Measurements from ENCODE around the gene CACUL1.

Gene CACUL1

DNA sequence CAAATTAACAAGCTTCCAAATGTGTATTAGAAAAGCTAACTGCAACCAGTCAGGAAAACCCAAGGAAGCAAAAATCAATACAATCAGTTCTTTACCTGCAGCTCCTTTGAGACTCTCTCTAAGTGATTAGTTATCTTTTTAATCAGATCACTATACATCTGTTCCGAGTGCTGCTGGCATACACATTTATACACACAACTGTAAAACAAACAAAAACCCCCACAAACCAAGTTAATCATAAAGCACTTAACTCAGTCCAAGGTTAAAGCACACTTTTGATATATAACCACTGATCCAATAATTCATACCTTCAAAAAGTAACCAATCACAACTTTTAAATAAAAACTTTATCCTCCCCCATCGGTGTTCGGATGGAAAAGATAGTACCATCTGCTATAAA lies 25.6 kb downstream of the CACUL1 start:
- peaks cover 71% of the 10 kb centered on the region for H3K4me1 Mint-ChIP-seq
- H3K27ac Mint-ChIP-seq, result peak overlapping the region; percentile 83
- peak overlapping the region; percentile 34 for H3K4me3 Mint-ChIP-seq

GRCh38 chr10:118725886-118726500 lies 28.8 kb downstream of the CACUL1 start:
- H3K27me3 Mint-ChIP-seq, result no peaks in the 10 kb centered on the region
- H3K36me3 Mint-ChIP-seq, result peaks cover 3% of the 10 kb centered on the region
- no peak overlapping the region for H3K27ac Mint-ChIP-seq
- H3K4me3 Mint-ChIP-seq, result no peak overlapping the region
- peaks cover 39% of the 10 kb centered on the region for H3K4me1 Mint-ChIP-seq
- H3K9me3 Mint-ChIP-seq, result no peaks in the 10 kb centered on the region

More for the DNA sequence above, 25.6 kb downstream of the CACUL1 start:
- no peaks in the 10 kb centered on the region for H3K9me3 Mint-ChIP-seq
- peaks cover 3% of the 10 kb centered on the region for H3K36me3 Mint-ChIP-seq
- no peaks in the 10 kb centered on the region for H3K27me3 Mint-ChIP-seq

DNA sequence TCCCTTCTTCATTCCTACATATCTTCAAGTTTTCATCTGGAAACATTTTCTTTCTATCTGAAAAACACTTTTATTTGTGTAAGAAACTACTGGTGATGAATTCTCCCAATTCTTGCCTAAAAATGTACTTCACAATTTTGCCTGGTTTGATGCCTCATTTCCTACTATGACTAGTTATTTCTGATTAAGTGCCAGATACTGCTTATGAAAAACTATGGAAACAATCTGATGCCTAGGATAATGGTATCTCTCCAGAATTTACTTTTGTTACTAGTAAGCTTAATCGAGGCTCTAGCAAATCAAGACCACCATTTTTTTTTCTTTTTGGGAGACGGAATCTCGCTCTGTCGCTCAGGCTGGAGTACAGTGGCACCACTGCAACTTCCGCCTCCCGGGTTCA lies 31.3 kb downstream of the CACUL1 start:
- no peak overlapping the region for H3K4me3 Mint-ChIP-seq
- H3K9me3 Mint-ChIP-seq, result no peaks in the 10 kb centered on the region
- no peaks in the 10 kb centered on the region for H3K27me3 Mint-ChIP-seq
- H3K4me1 Mint-ChIP-seq, result peaks cover 29% of the 10 kb centered on the region
- no peak overlapping the region for H3K27ac Mint-ChIP-seq
- H3K36me3 Mint-ChIP-seq, result peaks cover 2% of the 10 kb centered on the region

GRCh38 chr10:118721539-118721876 lies 33.3 kb downstream of the CACUL1 start:
- no peaks in the 10 kb centered on the region for H3K27me3 Mint-ChIP-seq
- H3K4me3 Mint-ChIP-seq, result no peak overlapping the region
- peaks cover 2% of the 10 kb centered on the region for H3K36me3 Mint-ChIP-seq
- no peaks in the 10 kb centered on the region for H3K9me3 Mint-ChIP-seq
- H3K4me1 Mint-ChIP-seq, result peaks cover 31% of the 10 kb centered on the region
- H3K27ac Mint-ChIP-seq, result no peak overlapping the region

DNA sequence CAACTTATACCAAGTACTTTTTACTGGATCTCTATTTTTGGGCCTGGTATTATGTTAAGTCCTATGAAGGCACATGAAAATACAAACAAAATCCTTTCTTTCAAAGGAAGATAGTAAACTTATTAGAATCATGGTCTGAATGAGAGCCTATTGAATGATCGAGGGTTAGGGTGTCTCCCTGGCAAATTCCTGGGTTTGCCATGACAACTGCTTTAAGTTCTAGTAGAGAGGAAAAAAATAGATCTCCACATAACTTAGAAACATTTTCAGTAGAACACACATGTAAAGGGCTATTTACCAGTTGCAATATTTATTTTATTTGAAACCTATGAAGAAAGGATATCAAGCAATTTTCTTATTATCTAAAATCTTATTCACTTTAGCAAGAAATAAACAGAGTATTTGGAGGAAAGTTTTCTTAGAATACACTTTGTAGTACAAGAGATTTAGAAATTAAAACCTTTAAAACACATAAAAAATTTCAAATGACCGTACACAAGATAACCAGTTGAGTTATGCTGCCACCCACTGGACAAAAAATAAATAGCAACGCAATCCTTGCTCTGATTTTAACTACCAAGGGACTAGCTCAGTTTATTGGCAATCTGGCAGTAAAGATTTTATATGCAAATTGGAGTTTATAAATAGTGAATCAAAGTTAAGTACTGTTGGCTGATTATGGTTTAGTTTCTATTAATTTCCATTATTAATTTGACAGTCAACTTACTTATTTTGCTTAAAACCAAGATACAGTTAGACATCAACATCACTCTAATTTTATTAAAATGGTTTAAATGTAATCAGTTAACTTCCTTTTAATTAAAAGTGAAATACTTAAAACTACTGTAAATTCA lies 33.9 kb downstream of the CACUL1 start:
- no peaks in the 10 kb centered on the region for H3K27me3 Mint-ChIP-seq
- H3K4me3 Mint-ChIP-seq, result no peak overlapping the region
- H3K4me1 Mint-ChIP-seq, result peaks cover 25% of the 10 kb centered on the region
- H3K9me3 Mint-ChIP-seq, result no peaks in the 10 kb centered on the region
- no peaks in the 10 kb centered on the region for H3K36me3 Mint-ChIP-seq
- no peak overlapping the region for H3K27ac Mint-ChIP-seq

DNA sequence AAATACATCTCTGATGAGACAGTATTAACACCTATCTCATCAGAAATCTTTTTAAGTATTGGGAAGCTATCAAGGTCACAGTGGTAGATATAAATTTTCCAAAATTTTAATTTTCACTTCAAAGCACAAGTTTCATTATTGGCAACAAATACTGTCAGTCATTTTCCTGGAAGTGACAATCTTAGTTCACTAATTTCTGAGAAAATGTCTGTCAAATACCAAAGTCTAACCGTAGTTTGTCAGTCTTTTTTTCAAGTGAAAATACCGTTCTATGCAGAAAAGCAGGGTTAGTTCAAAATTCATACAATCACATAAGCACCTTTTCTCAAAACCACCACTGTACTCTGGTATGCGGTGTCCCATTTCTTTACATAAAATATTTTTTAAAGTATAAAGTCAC lies 40.4 kb downstream of the CACUL1 start:
- H3K4me3 Mint-ChIP-seq, result no peak overlapping the region
- no peaks in the 10 kb centered on the region for H3K36me3 Mint-ChIP-seq
- no peaks in the 10 kb centered on the region for H3K9me3 Mint-ChIP-seq
- no peaks in the 10 kb centered on the region for H3K27me3 Mint-ChIP-seq
- H3K4me1 Mint-ChIP-seq, result peaks cover 30% of the 10 kb centered on the region
- H3K27ac Mint-ChIP-seq, result no peak overlapping the region

- H3K9me3 Mint-ChIP-seq, result no peaks in the 10 kb centered on the region
- H3K4me1 Mint-ChIP-seq, result peaks cover 24% of the 10 kb centered on the region
- H3K27ac Mint-ChIP-seq, result no peak overlapping the region
- no peak overlapping the region for H3K4me3 Mint-ChIP-seq
- no peaks in the 10 kb centered on the region for H3K27me3 Mint-ChIP-seq
- peaks cover 2% of the 10 kb centered on the region for H3K36me3 Mint-ChIP-seq
Observed at GRCh38 chr10:118712930-118713634, 41.7 kb downstream of the CACUL1 start.

DNA sequence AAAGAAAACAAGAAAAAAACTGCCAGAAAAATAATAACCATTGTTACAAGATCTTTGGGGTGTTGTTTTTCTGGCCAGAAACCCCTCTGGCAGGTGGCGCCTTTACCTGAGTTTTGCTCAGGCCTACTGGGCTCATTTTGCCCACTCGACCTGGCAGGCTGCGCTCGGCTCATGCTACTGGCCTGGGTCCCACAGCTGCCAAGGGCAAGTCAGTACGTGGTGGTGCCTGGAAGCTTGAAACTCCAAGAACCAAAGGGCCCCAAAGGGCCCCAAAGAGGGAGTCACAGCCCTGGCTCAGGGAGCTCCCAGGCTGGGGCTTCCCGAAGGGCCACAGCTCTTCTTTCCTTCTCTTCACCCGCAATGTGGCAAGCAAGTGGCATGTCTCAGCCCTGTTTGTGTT lies 42.7 kb downstream of the CACUL1 start:
- Mint-ChIP-seq H3K4me3 (no peak overlapping the region), H3K27me3 (no peaks in the 10 kb centered on the region), H3K36me3 (peaks cover 6% of the 10 kb centered on the region), H3K27ac (no peak overlapping the region), H3K9me3 (no peaks in the 10 kb centered on the region), H3K4me1 (peaks cover 22% of the 10 kb centered on the region)

GRCh38 chr10:118710487-118710886 lies 44.3 kb downstream of the CACUL1 start:
- Mint-ChIP-seq H3K4me3 (no peak overlapping the region), H3K4me1 (peaks cover 30% of the 10 kb centered on the region), H3K9me3 (no peaks in the 10 kb centered on the region), H3K27ac (no peak overlapping the region), H3K27me3 (no peaks in the 10 kb centered on the region), H3K36me3 (peaks cover 14% of the 10 kb centered on the region)

GRCh38 chr10:118708571-118708970 lies 46.2 kb downstream of the CACUL1 start:
- no peaks in the 10 kb centered on the region for H3K27me3 Mint-ChIP-seq
- H3K4me1 Mint-ChIP-seq, result peaks cover 39% of the 10 kb centered on the region
- H3K36me3 Mint-ChIP-seq, result peaks cover 18% of the 10 kb centered on the region
- H3K4me3 Mint-ChIP-seq, result no peak overlapping the region
- H3K27ac Mint-ChIP-seq, result no peak overlapping the region
- no peaks in the 10 kb centered on the region for H3K9me3 Mint-ChIP-seq

GRCh38 chr10:118704711-118705110 lies 50.1 kb downstream of the CACUL1 start:
- no peaks in the 10 kb centered on the region for H3K9me3 Mint-ChIP-seq
- no peak overlapping the region for H3K27ac Mint-ChIP-seq
- H3K36me3 Mint-ChIP-seq, result peaks cover 27% of the 10 kb centered on the region
- H3K4me3 Mint-ChIP-seq, result no peak overlapping the region
- peaks cover 58% of the 10 kb centered on the region for H3K4me1 Mint-ChIP-seq
- H3K27me3 Mint-ChIP-seq, result no peaks in the 10 kb centered on the region

GRCh38 chr10:118701529-118702323 lies 53.0 kb downstream of the CACUL1 start:
- no peak overlapping the region for H3K27ac Mint-ChIP-seq
- peaks cover 26% of the 10 kb centered on the region for H3K36me3 Mint-ChIP-seq
- H3K27me3 Mint-ChIP-seq, result no peaks in the 10 kb centered on the region
- peaks cover 80% of the 10 kb centered on the region for H3K4me1 Mint-ChIP-seq
- no peaks in the 10 kb centered on the region for H3K9me3 Mint-ChIP-seq
- H3K4me3 Mint-ChIP-seq, result no peak overlapping the region

- Mint-ChIP-seq H3K27me3 (no peaks in the 10 kb centered on the region), H3K36me3 (peaks cover 16% of the 10 kb centered on the region), H3K4me3 (peak overlapping the region; percentile 83), H3K4me1 (peaks cover 76% of the 10 kb centered on the region), H3K27ac (peak overlapping the region; percentile 73), H3K9me3 (no peaks in the 10 kb centered on the region)
Observed at GRCh38 chr10:118698421-118698820, 56.3 kb downstream of the CACUL1 start.

DNA sequence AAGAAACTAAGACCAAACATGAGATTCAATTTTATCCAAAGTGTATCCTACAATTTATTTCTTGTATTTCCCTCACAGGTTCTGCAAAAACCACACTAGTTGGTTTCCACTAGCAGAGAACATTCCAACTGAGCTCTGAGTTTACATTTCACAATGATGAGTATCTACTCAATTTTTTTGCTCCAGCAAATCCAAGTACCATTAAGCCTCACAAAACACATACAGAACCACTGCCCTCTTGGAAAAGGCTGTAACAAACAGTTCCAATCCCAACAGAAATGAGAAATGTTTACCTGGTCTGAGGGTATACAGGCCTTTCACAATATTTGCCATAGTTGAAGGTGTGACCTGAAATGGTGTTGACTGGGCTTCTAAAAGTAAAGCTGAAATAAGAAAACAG lies 59.9 kb downstream of the CACUL1 start:
- Mint-ChIP-seq H3K27ac (no peak overlapping the region), H3K27me3 (no peaks in the 10 kb centered on the region), H3K36me3 (peaks cover 17% of the 10 kb centered on the region), H3K4me3 (no peak overlapping the region), H3K4me1 (peaks cover 58% of the 10 kb centered on the region), H3K9me3 (no peaks in the 10 kb centered on the region)

DNA sequence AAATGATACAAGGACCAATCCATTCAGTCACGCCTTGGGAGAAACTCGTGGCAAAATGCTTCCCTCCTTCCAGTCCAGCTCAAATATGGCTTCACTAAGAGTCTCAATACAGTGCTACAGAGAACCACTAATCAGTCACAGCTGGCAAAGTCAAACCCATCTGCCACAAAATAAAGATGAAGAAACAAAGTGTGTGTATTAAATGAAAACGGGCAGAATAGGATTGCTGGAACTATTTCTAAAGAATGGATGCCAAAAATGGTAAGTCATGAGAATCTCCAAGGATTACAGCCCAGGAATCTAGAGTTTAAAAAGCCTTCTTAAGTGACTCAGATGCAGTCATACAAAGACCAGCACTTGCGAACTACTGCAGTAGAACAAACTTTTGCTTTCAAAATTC lies 61.9 kb downstream of the CACUL1 start:
- Mint-ChIP-seq H3K27ac (no peak overlapping the region), H3K27me3 (no peaks in the 10 kb centered on the region), H3K9me3 (no peaks in the 10 kb centered on the region), H3K36me3 (peaks cover 20% of the 10 kb centered on the region), H3K4me1 (peaks cover 52% of the 10 kb centered on the region), H3K4me3 (no peak overlapping the region)

All from activated naive CD4-positive, alpha-beta T cell treated with anti-CD3 and anti-CD28 coated beads, Interleukin-2, amount 50 U/mL, for 24 hours (primary cell).